Esophagus (tissue), 2 donors: ENCODE results near the gene THSD7B. TPM values are rescaled to one million over a fixed set of nuclear protein-coding genes. Genes with fewer than 3 reads are reported as not detected.

Experiments used
- H3K27ac ChIP-seq, 2 donors: one replicate each; pipeline ENCODE4 v1.5.1; 2013; ENCODE audit warnings: low read depth in 2 of 2, mild to moderate bottlenecking in 2 of 2, inconsistent platforms in 1 of 2, low read length in 1 of 2, moderate library complexity in 1 of 2
- H3K27me3 ChIP-seq, 2 donors: one replicate each; pipeline ENCODE4 v1.6.1; 2013; ENCODE audit warnings: low read length in 2 of 2, control low read depth in 1 of 2, mild to moderate bottlenecking in 1 of 2; ENCODE audit not compliant: insufficient read depth in 2 of 2, control insufficient read depth in 1 of 2
- H3K36me3 ChIP-seq, 2 donors: one replicate each; pipeline ENCODE4 v1.6.1; 2013; ENCODE audit warnings: low read length in 1 of 2; ENCODE audit not compliant: control insufficient read depth in 2 of 2, insufficient read depth in 2 of 2
- H3K4me1 ChIP-seq, 2 donors: one replicate each; pipeline ENCODE4 v1.6.1; 2013; ENCODE audit warnings: low read length in 1 of 2; ENCODE audit not compliant: control insufficient read depth in 2 of 2, insufficient read depth in 2 of 2
- H3K4me3 ChIP-seq, 2 donors: one replicate each; pipeline ENCODE4 v1.5.1; 2013; ENCODE audit warnings: low read length in 2 of 2, mild to moderate bottlenecking in 2 of 2, low read depth in 1 of 2, moderate library complexity in 1 of 2
- H3K9me3 ChIP-seq, 2 donors: one replicate each; pipeline ENCODE4 v1.6.1; 2013; ENCODE audit warnings: mild to moderate bottlenecking in 2 of 2, low read depth in 1 of 2, low read length in 1 of 2, moderate library complexity in 1 of 2; ENCODE audit not compliant: control insufficient read depth in 2 of 2, insufficient read depth in 1 of 2
- WGBS, 2 donors: extraction: QIAGEN DNeasy Blood & Tissue Kit; methylation state at CpG; one replicate each; pipeline ENCODE4 v1.1.7; 2013; 5-methylcytosine and 5-hydroxymethylcytosine counted together
- polyA plus RNA-seq, 2 donors: library from polyadenylated mRNA; stranded (reverse); fragments of 200-250 nt; gene quantifications; one replicate each; pipeline ENCODE4 v1.2.3, GENCODE V29; 2013
- donor health status: healthy with polysubstance abuse.
- donor health status: Bipolar disorder and iron deficiency.

The THSD7B gene
- polyA plus RNA-seq, 2 donors = 0.22 to 0.32 TPM

DNA sequence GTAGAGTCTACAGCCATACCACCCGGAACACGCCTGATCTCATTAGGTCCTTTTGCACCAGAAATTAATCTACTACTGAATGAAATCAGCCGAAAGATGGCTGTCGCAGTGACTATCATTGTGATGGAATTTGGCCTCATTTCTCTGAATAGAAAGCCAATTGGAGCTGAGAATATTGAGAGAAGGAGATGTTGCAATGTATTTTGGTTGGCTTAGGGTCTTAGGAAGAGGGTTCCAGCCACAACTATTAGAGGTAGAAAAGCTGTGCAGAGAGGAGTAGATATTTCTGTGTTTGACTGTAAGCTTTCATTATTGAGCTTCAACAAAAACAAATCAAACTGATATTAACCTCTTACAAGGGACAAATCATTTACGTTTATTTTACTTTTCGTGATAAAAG lies 98.1 kb downstream of the THSD7B start:
- Histone ChIP-seq H3K27ac (no peak overlapping the region), H3K4me1 (no peaks in the 10 kb centered on the region), H3K36me3 (no peaks in the 10 kb centered on the region), H3K4me3 (no peak overlapping the region), H3K27me3 (no peaks in the 10 kb centered on the region), H3K9me3 (no peaks in the 10 kb centered on the region)
- 70 to 77% methylated on average over 6 of the region's 6 CpGs for WGBS, 2 donors

DNA sequence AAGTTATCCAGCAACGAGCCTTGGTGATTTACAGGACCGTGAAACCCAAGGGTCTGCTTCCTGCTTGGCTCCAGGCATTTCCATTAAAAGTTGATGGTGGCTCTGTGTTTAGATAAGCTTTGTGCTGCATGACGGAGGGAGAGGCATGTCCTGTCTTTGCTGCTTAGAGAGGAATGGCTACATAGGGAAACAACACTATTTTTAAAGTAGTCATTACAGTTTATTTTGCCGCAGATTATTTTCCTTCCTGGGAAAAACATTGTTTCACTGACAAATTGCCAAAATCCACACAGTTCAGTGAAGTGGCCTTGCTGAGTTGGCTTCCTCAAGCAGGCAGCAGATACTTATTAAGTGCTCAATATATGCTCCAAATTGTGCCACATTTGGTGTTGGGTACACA lies 98.5 kb downstream of the THSD7B start:
- 40 to 47% methylated on average over 4 of the region's 4 CpGs for WGBS, 2 donors
- H3K4me1 ChIP-seq = no peaks in the 10 kb centered on the region

GRCh38 chr2:136871424-136871823 lies 106.1 kb downstream of the THSD7B start:
- 92 to 95% methylated on average over 1 of the region's 1 CpG for WGBS, 2 donors
- H3K4me1 ChIP-seq = no peaks in the 10 kb centered on the region
- no peak overlapping the region for H3K27ac ChIP-seq
- H3K27me3 ChIP-seq = no peaks in the 10 kb centered on the region
- no peak overlapping the region for H3K4me3 ChIP-seq
- H3K36me3 ChIP-seq = no peaks in the 10 kb centered on the region
- no peaks in the 10 kb centered on the region for H3K9me3 ChIP-seq

More for the DNA sequence above, 98.5 kb downstream of the THSD7B start:
- Histone ChIP-seq H3K36me3 (no peaks in the 10 kb centered on the region), H3K27ac (no peak overlapping the region), H3K27me3 (no peaks in the 10 kb centered on the region), H3K9me3 (no peaks in the 10 kb centered on the region), H3K4me3 (no peak overlapping the region)

DNA sequence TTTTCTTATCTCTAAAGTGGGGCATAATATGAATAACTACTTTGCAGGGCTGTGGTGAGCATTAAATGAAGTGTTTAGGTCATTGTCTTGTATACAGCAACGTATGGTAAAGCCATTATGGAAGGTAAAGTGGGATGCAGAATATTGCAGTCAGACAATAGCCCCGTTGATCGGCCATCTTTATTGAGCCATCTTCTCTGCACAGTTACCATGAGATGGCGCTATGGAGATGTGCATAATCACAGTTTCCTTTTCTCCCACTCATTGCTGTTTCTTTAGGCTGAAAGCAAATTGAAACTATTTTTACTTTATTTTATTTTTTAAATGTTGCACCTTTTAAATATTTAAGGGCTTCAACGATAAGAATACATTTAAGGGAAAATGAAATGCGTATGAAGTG lies 108.9 kb downstream of the THSD7B start:
- H3K36me3 ChIP-seq = no peaks in the 10 kb centered on the region
- H3K4me3 ChIP-seq = no peak overlapping the region

DNA sequence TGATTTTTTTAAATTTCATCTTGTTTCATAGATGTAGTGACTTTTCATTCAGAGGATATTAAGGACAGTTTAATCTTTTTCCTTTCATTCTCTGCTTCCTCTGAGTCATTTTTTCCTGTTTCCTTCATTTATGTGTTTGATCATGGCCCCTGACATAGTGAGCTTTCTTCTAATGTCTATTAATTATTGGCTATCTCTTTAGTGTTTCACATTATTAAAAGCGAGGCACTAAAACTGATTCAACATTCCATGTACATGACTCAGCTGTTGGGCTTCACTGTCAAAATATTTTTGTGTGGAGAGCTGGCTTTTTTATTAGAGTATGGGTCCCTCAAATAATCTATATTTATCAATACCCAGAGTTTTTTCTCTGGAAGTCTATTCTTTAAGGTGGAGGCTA lies 125.8 kb downstream of the THSD7B start:
- 46 to 67% methylated on average over 1 of the region's 1 CpG for WGBS, 2 donors
- Histone ChIP-seq H3K27ac (no peak overlapping the region), H3K4me3 (no peak overlapping the region), H3K27me3 (no peaks in the 10 kb centered on the region), H3K36me3 (no peaks in the 10 kb centered on the region), H3K4me1 (peaks cover 0 to 2% of the 10 kb centered on the region in 2 donors), H3K9me3 (no peaks in the 10 kb centered on the region)

More for the DNA sequence above, 108.9 kb downstream of the THSD7B start:
- Histone ChIP-seq H3K27me3 (no peaks in the 10 kb centered on the region), H3K4me1 (no peaks in the 10 kb centered on the region), H3K27ac (no peak overlapping the region), H3K9me3 (no peaks in the 10 kb centered on the region)
- 57 to 67% methylated on average over 6 of the region's 6 CpGs for WGBS, 2 donors

DNA sequence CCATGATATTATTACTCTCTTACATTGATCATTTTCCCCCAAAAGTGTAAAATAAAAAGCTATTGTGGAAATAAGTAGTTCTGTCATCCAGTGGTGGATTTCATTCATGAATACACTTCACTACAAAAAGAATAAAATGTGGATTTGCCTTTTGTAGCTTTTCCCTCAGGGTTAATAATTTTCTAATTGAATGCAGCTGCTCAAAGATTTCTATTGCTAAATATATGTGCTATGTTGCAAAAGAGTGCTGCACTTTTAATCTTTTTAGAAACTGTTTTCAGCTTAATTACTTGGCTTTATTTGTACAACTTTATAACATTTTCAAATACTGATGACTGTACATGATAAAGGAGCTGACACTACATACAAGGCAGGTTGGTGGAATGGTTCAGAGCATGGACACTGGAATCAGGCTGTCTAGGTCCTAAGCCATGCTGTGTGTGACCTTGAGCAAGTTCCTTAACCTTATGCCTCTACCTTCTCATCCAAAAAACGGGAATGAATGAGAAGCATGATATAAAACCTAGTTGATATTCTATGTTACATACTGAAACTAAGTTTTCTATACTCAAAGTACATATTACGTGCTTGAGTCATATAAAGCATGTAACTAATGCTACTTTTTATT lies 128.8 kb downstream of the THSD7B start:
- Histone ChIP-seq H3K4me1 (peaks cover 0 to 2% of the 10 kb centered on the region in 2 donors), H3K4me3 (no peak overlapping the region), H3K9me3 (no peaks in the 10 kb centered on the region), H3K36me3 (no peaks in the 10 kb centered on the region), H3K27ac (no peak overlapping the region), H3K27me3 (no peaks in the 10 kb centered on the region)
- 65 to 66% methylated on average over 2 of the region's 2 CpGs for WGBS, 2 donors

DNA sequence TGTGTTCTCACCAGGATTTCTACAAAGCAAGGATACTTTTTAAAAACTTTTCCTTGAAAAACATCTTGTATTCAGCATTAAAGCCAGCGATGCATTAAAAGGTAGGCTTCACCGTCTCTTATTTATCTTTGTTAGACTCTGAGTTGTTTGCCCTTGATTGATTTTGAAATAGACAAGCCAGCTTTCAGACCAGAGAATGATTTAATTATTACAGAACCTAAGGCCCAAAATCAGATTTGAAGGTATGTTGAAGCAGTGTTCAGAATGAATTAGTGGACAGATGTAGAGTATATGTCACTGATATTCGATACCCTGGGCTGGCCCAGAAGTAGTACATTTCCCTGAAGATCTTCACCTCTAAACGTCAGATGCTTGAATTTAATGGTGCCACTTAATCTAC lies 136.4 kb downstream of the THSD7B start:
- Histone ChIP-seq H3K4me1 (no peaks in the 10 kb centered on the region), H3K36me3 (no peaks in the 10 kb centered on the region), H3K4me3 (no peak overlapping the region), H3K27me3 (no peaks in the 10 kb centered on the region), H3K9me3 (no peaks in the 10 kb centered on the region), H3K27ac (no peak overlapping the region)
- WGBS, 2 donors = 61 to 70% methylated on average over 4 of the region's 4 CpGs

DNA sequence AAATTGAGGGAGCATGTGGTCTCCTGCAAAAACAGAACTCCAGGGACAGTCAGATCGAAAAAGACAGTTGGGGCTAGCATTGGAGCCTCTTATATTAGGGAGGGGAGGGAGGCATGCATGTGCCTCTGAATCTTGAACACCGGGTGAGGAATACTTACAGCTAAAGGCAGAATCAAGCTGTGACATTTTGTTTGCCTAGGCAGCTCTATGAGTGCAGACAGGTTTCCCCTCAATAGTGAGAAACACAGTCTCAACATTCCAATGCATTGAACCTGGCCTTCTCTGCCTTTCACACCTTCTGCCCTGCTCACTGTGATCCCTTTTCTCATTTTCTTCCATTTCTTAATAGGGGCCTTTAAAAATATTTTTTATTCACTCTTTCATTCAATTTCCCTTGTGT lies 140.4 kb downstream of the THSD7B start:
- Histone ChIP-seq H3K4me3 (no peak overlapping the region), H3K4me1 (no peaks in the 10 kb centered on the region), H3K27me3 (no peaks in the 10 kb centered on the region), H3K9me3 (no peaks in the 10 kb centered on the region), H3K27ac (no peak overlapping the region), H3K36me3 (no peaks in the 10 kb centered on the region)
- 61 to 65% methylated on average over 2 of the region's 2 CpGs for WGBS, 2 donors

DNA sequence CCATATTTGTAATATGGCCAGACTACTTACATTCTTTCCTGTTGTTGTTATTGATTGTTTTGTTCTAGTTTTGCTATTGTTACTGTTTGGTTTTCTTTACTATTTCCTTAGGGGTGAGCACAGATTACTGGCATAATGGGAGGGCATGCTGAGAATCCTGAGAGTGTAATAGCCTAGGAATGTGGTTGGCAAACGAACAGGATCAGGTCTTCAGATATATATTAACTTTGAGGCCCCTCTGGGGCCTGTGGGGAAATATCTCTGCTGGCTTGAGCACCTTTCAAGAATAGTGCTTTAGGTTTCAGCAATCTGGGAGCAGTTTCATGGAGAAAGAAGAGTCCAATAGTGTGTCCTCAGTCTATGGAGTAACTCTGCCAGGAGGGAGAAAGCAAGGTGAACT lies 144.4 kb downstream of the THSD7B start:
- Histone ChIP-seq H3K27ac (no peak overlapping the region), H3K4me3 (no peak overlapping the region), H3K9me3 (no peaks in the 10 kb centered on the region), H3K27me3 (no peaks in the 10 kb centered on the region), H3K36me3 (no peaks in the 10 kb centered on the region), H3K4me1 (no peaks in the 10 kb centered on the region)
- WGBS, 2 donors = 18 to 19% methylated on average over 1 of the region's 1 CpG

DNA sequence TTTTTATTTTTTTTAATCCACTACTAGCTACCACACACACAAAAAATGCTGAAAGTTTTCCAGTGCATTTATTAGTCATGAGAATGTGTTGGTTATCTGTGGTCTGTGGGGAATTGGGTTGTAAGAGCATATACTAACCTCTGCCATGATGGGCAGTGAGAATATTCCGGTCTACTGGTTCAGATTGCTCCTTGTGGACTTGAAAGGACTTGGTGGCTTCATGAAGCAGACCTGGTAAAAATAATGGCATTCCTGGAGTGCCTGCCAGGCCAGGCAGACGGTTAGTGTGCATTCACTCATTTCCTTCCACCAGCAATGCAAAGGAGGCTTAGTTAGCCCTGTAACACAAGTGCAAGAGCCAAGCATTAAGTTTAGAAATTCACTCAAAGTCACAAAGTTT lies 150.8 kb downstream of the THSD7B start:
- Histone ChIP-seq H3K27me3 (no peaks in the 10 kb centered on the region), H3K36me3 (no peaks in the 10 kb centered on the region), H3K4me1 (no peaks in the 10 kb centered on the region), H3K27ac (no peak overlapping the region), H3K4me3 (no peak overlapping the region), H3K9me3 (peaks cover 0 to 6% of the 10 kb centered on the region in 2 donors)
- WGBS, 2 donors = 63 to 71% methylated on average over 2 of the region's 2 CpGs
